Fibroblast of lung (primary cell): ENCODE data around the gene SEZ6L. TPM values are rescaled to one million over a fixed set of nuclear protein-coding genes. Genes with fewer than 3 reads are reported as not detected.

Experiments used
- DNase-seq, 2 donors: peaks; one replicate each; pipeline versions ENCODE4 v3.0.0 to v3.0.0-alpha.2; 2010; ENCODE audit warnings: low read depth in 2 of 2
- H2AFZ ChIP-seq: 2 replicates; pipeline ENCODE4 v1.5.1; 2012; ENCODE audit warnings: low read length, control low read depth, inconsistent platforms
- H3K27ac ChIP-seq: 2 replicates; pipeline ENCODE4 v1.5.1; 2011; ENCODE audit warnings: low read length, control low read depth; ENCODE audit not compliant: insufficient read depth
- H3K27me3 ChIP-seq: 2 replicates; pipeline ENCODE4 v1.5.1; 2011; ENCODE audit warnings: mild to moderate bottlenecking, low read length; ENCODE audit not compliant: control insufficient read depth, insufficient read depth
- H3K36me3 ChIP-seq: 2 replicates; pipeline ENCODE4 v1.5.1; 2011; ENCODE audit warnings: low read length; ENCODE audit not compliant: control insufficient read depth, insufficient read depth
- H3K4me1 ChIP-seq: 2 replicates; pipeline ENCODE4 v1.5.1; 2011; ENCODE audit warnings: low read length; ENCODE audit not compliant: control insufficient read depth, insufficient read depth; ENCODE audit errors: extremely low read depth
- H3K4me2 ChIP-seq: 2 replicates; pipeline ENCODE4 v1.5.1; 2011; ENCODE audit warnings: low read length, control low read depth; ENCODE audit not compliant: insufficient read depth; ENCODE audit errors: extremely low read depth
- H3K4me3 ChIP-seq, 4 experiments: fragments of 200-600 bp in 1 of 4; sonication (generic) in 1 of 4; replicated peaks in 1 of 4; 2 replicates each; pipeline ENCODE4 v1.5.1; 2011 to 2016; ENCODE audit warnings: low read length in 4 of 4, low read depth in 3 of 4, mild to moderate bottlenecking in 3 of 4, control low read depth in 2 of 4, inconsistent platforms in 1 of 4, mixed read lengths in 1 of 4; ENCODE audit not compliant: insufficient read depth in 1 of 4; ENCODE audit errors: control extremely low read depth in 1 of 4
- H3K79me2 ChIP-seq: 2 replicates; pipeline ENCODE4 v1.5.1; 2012; ENCODE audit warnings: mild to moderate bottlenecking, low read length, inconsistent platforms; ENCODE audit not compliant: control insufficient read depth, insufficient read depth
- H3K9ac ChIP-seq: 2 replicates; pipeline ENCODE4 v1.5.1; 2011; ENCODE audit warnings: mild to moderate bottlenecking, low read length, control low read depth; ENCODE audit not compliant: insufficient read depth
- H3K9me3 ChIP-seq: 2 replicates; pipeline ENCODE4 v1.5.1; 2012; ENCODE audit warnings: low read depth, low read length; ENCODE audit not compliant: control insufficient read depth, insufficient read depth
- H4K20me1 ChIP-seq: 2 replicates; pipeline ENCODE4 v1.5.1; 2011; ENCODE audit warnings: low read length; ENCODE audit not compliant: control insufficient read depth, insufficient read depth; ENCODE audit errors: extremely low read depth
- EZH2 ChIP-seq: IDR thresholded peaks from 2 replicates; pipeline ENCODE4 v1.5.1; 2012; ENCODE audit warnings: low read length, control low read depth, mild to moderate bottlenecking; ENCODE audit errors: missing control alignments
- polyA plus RNA-seq, 2 donors: library from polyadenylated mRNA; depleted of rRNA in 1 of 2; stranded (reverse) in 1 of 2; unstranded in 1 of 2; fragments of >200 nt; gene quantifications; 2 replicates each; pipeline ENCODE4 v1.2.1, GENCODE V29; 2011 to 2012; ENCODE audit warnings: missing spikeins in 1 of 2
- total RNA-seq: library from RNA; depleted of rRNA; stranded (reverse); fragments of >200 nt; gene quantifications from 2 replicates; pipeline ENCODE4 v1.2.1, GENCODE V29; 2014
- TF ChIP-seq, protein P1 (sequence below), 2 donors: IDR thresholded peaks in 1 of 2; conservative IDR thresholded peaks in 1 of 2; 1 replicate in 1 of 2; 2 replicates in 1 of 2; pipeline ENCODE4 v1.5.1; 2011 to 2012; ENCODE audit warnings: low read length in 2 of 2, control low read depth in 1 of 2, inconsistent platforms in 1 of 2, low read depth in 1 of 2, mild to moderate bottlenecking in 1 of 2

Gene SEZ6L
- total and polyA plus RNA-seq, 2 donors (not counting 1 experiment from before 2014, with no cell fraction given): not detected

GRCh38 chr22:26409719-26410335, 240.6 kb downstream of the SEZ6L start:
- Histone ChIP-seq H3K9me3 (no peaks in the 10 kb centered on the region), H2AFZ (no peak overlapping the region), H4K20me1 (no peaks in the 10 kb centered on the region), H3K9ac (no peak overlapping the region), H3K36me3 (no peaks in the 10 kb centered on the region), H3K4me3 (no peak overlapping the region), H3K4me2 (no peak overlapping the region), H3K79me2 (no peaks in the 10 kb centered on the region), H3K4me1 (no peaks in the 10 kb centered on the region), H3K27ac (no peak overlapping the region), H3K27me3 (peaks cover 4% of the 10 kb centered on the region)
- no peak for DNase-seq
- TF ChIP-seq, protein P1, sequence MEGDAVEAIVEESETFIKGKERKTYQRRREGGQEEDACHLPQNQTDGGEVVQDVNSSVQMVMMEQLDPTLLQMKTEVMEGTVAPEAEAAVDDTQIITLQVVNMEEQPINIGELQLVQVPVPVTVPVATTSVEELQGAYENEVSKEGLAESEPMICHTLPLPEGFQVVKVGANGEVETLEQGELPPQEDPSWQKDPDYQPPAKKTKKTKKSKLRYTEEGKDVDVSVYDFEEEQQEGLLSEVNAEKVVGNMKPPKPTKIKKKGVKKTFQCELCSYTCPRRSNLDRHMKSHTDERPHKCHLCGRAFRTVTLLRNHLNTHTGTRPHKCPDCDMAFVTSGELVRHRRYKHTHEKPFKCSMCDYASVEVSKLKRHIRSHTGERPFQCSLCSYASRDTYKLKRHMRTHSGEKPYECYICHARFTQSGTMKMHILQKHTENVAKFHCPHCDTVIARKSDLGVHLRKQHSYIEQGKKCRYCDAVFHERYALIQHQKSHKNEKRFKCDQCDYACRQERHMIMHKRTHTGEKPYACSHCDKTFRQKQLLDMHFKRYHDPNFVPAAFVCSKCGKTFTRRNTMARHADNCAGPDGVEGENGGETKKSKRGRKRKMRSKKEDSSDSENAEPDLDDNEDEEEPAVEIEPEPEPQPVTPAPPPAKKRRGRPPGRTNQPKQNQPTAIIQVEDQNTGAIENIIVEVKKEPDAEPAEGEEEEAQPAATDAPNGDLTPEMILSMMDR (conservative IDR thresholded peaks at IDR 0.05 in 1 of 2, IDR thresholded peaks at IDR 0.05 in 1 of 2; ENCODE audit: low read depth in 1 of 2, low read length in 2 of 2): no peak
- TF ChIP-seq EZH2: no peak

- H4K20me1 ChIP-seq: no peaks in the 10 kb centered on the region
Measured at GRCh38 chr22:26410386-26410785, 241.1 kb downstream of the SEZ6L start.

GRCh38 chr22:26414347-26414746, 245.1 kb downstream of the SEZ6L start:
- H3K36me3 ChIP-seq: no peaks in the 10 kb centered on the region
- no peaks in the 10 kb centered on the region for H3K4me1 ChIP-seq
- H3K9ac ChIP-seq: no peak overlapping the region
- no peaks in the 10 kb centered on the region for H4K20me1 ChIP-seq
- peaks cover 2% of the 10 kb centered on the region for H3K27me3 ChIP-seq
- no peaks in the 10 kb centered on the region for H3K9me3 ChIP-seq
- no peak overlapping the region for H3K27ac ChIP-seq
- no peak for TF ChIP-seq EZH2
- TF ChIP-seq, protein P1 (conservative IDR thresholded peaks at IDR 0.05 in 1 of 2, IDR thresholded peaks at IDR 0.05 in 1 of 2; ENCODE audit: low read depth in 1 of 2, low read length in 2 of 2): no peak
- no peak overlapping the region for H2AFZ ChIP-seq
- DNase-seq: no peak
- no peak overlapping the region for H3K4me3 ChIP-seq
- no peaks in the 10 kb centered on the region for H3K79me2 ChIP-seq
- H3K4me2 ChIP-seq: no peak overlapping the region

More at GRCh38 chr22:26410386-26410785, 241.1 kb downstream of the SEZ6L start:
- peaks cover 2% of the 10 kb centered on the region for H3K27me3 ChIP-seq
- H3K9me3 ChIP-seq: no peaks in the 10 kb centered on the region
- no peak overlapping the region for H3K27ac ChIP-seq
- TF ChIP-seq, protein P1 (conservative IDR thresholded peaks at IDR 0.05 in 1 of 2, IDR thresholded peaks at IDR 0.05 in 1 of 2; ENCODE audit: low read depth in 1 of 2, low read length in 2 of 2): no peak
- TF ChIP-seq EZH2: no peak
- H3K4me2 ChIP-seq: no peak overlapping the region
- no peak for DNase-seq
- no peaks in the 10 kb centered on the region for H3K36me3 ChIP-seq
- H3K79me2 ChIP-seq: no peaks in the 10 kb centered on the region
- H2AFZ ChIP-seq: no peak overlapping the region
- H3K4me3 ChIP-seq: no peak overlapping the region
- H3K9ac ChIP-seq: no peak overlapping the region
- no peaks in the 10 kb centered on the region for H3K4me1 ChIP-seq
